GM12878 (cell line): Measurements from ENCODE around the gene KIF14. TPM values are rescaled to one million over a fixed set of nuclear protein-coding genes. Genes with fewer than 3 reads are reported as not detected.

Experiments used
- ATAC-seq: fragments of 200-7000 bp; cut with Tn5 transposase; 3 replicates; pipeline ENCODE4 v1.9.1; 2020; ENCODE audit warnings: mild to moderate bottlenecking, moderate library complexity
- BruUV-seq: library from RNA; stranded (reverse); fragments of 400-500 nt; replicated peaks from 2 replicates; lab custom pipeline; 2021; lab: Mats Ljungman, UMichigan
- CTCF ChIA-PET: fragments of 300-600 bp; sonication (Branson Sonifier 250); formaldehyde crosslinking; extraction: SDS; loops from one replicate; lab custom pipeline; 2021; ENCODE audit warnings: inconsistent platforms; lab: Yijun Ruan, JAX
- POLR2A ChIA-PET: fragments of 350-600 bp; formaldehyde crosslinking; extraction: SDS; loops from one replicate; lab custom pipeline; 2021; ENCODE audit warnings: inconsistent platforms; lab: Charles Lee
- RAD21 ChIA-PET: fragments of 300-600 bp; sonication (Branson Sonifier 250); formaldehyde crosslinking; loops from one replicate; lab custom pipeline; 2023; ENCODE audit warnings: antibody characterized with exemption; ENCODE audit not compliant: unreplicated experiment; lab: Charles Lee
- SMC1A ChIA-PET: fragments of 300-600 bp; sonication (Branson Sonifier 250); formaldehyde crosslinking; loops from one replicate; lab custom pipeline; 2023; ENCODE audit not compliant: unreplicated experiment, uncharacterized antibody; lab: Charles Lee
- DNase-seq: peaks from one replicate; pipeline ENCODE4 v3.0.0-alpha.2; 2011; ENCODE audit warnings: low read depth, low spot score
- FAIRE-seq: peaks from 3 replicates; lab custom pipeline; 2011; peaks lifted over from hg19 to GRCh38; lab: Jason Lieb, UNC
- H2AFZ ChIP-seq: 2 replicates; pipeline ENCODE4 v1.6.0; 2011; ENCODE audit warnings: low read depth, low read length, control low read depth; ENCODE audit not compliant: control insufficient read depth
- H3K27ac ChIP-seq: 2 replicates; pipeline ENCODE4 v1.5.1; 2011; ENCODE audit warnings: control low read depth; ENCODE audit not compliant: control insufficient read depth, insufficient read depth
- H3K27me3 ChIP-seq, 2 experiments: replicated peaks in 1 of 2; 2 replicates each; pipeline versions ENCODE4 v1.6.0 to v1.6.1; 2011; ENCODE audit warnings: low read length in 1 of 2; ENCODE audit not compliant: control insufficient read depth in 2 of 2, insufficient read depth in 2 of 2
- H3K36me3 ChIP-seq, 2 experiments: 2 replicates each; pipeline ENCODE4 v1.5.1; 2011; ENCODE audit warnings: low read length in 1 of 2; ENCODE audit not compliant: control insufficient read depth in 2 of 2, insufficient read depth in 2 of 2
- H3K4me1 ChIP-seq: 2 replicates; pipeline ENCODE4 v1.6.1; 2011; ENCODE audit warnings: mild to moderate bottlenecking, low read length, moderate library complexity, mixed read lengths; ENCODE audit not compliant: control insufficient read depth, insufficient read depth
- H3K4me2 ChIP-seq: 2 replicates; pipeline ENCODE4 v1.6.0; 2011; ENCODE audit warnings: control low read depth; ENCODE audit not compliant: control insufficient read depth, insufficient read depth
- H3K4me3 ChIP-seq: fragments of 200-600 bp; sonication (generic); 2 replicates; pipeline ENCODE4 v1.5.1; 2016
- H3K79me2 ChIP-seq: 2 replicates; pipeline ENCODE4 v1.6.0; 2011; ENCODE audit warnings: low read length; ENCODE audit not compliant: control insufficient read depth, insufficient read depth
- H3K9ac ChIP-seq: 2 replicates; pipeline ENCODE4 v1.8.0; 2011; ENCODE audit warnings: low read length, control low read depth, mixed read lengths; ENCODE audit not compliant: control insufficient read depth, insufficient read depth
- H3K9me3 ChIP-seq: replicated peaks from 3 replicates; pipeline ENCODE4 v1.5.1; 2011; ENCODE audit warnings: mild to moderate bottlenecking, low read length; ENCODE audit not compliant: control insufficient read depth, insufficient read depth
- H4K20me1 ChIP-seq: 2 replicates; pipeline ENCODE4 v1.6.0; 2011; ENCODE audit not compliant: control insufficient read depth, insufficient read depth
- FOXM1 ChIP-seq: IDR thresholded peaks from 2 replicates; pipeline ENCODE4 v1.6.1; 2012; ENCODE audit warnings: low read depth, mild to moderate bottlenecking, inconsistent platforms, low read length, moderate library complexity
- KAT2A ChIP-seq: conservative IDR thresholded peaks from 2 replicates; pipeline ENCODE4 v1.6.1; 2011; ENCODE audit warnings: low read depth, low read length; ENCODE audit not compliant: control insufficient read depth
- KLF5 ChIP-seq: fragments of 450-650 bp; IDR thresholded peaks from 2 replicates; pipeline ENCODE4 v1.6.1; 2014; ENCODE audit warnings: mild to moderate bottlenecking; ENCODE audit not compliant: partially characterized antibody
- MLLT1 ChIP-seq: fragments of 450-650 bp; IDR thresholded peaks from 2 replicates; pipeline ENCODE4 v1.6.1; 2016; ENCODE audit warnings: mild to moderate bottlenecking
- MTA3 ChIP-seq: IDR thresholded peaks from 2 replicates; pipeline ENCODE4 v1.6.1; 2012; ENCODE audit warnings: low read length, inconsistent platforms, borderline replicate concordance
- NFIC ChIP-seq: IDR thresholded peaks from 2 replicates; pipeline ENCODE4 v1.6.1; 2012; ENCODE audit warnings: low read depth, mild to moderate bottlenecking, inconsistent platforms, low read length, moderate library complexity
- NFYA ChIP-seq: IDR thresholded peaks from 2 replicates; pipeline ENCODE4 v1.6.1; 2011; ENCODE audit warnings: low read depth, mild to moderate bottlenecking, low read length, improper control_type of control experiment, borderline replicate concordance
- NR2C1 ChIP-seq: fragments of 450-650 bp; IDR thresholded peaks from 2 replicates; pipeline ENCODE4 v1.6.1; 2017; ENCODE audit warnings: antibody characterized with exemption, mild to moderate bottlenecking, moderate library complexity
- RAD21 ChIP-seq: IDR thresholded peaks from 2 replicates; pipeline ENCODE4 v1.6.1; 2011; ENCODE audit warnings: mild to moderate bottlenecking, low read depth, low read length, moderate library complexity; ENCODE audit not compliant: insufficient read depth
- RB1 ChIP-seq: fragments of 450-650 bp; formaldehyde crosslinking; IDR thresholded peaks from 2 replicates; pipeline ENCODE4 v1.6.1; 2017; ENCODE audit warnings: mild to moderate bottlenecking, borderline replicate concordance
- RBBP5 ChIP-seq: fragments of 200-600 bp; sonication (generic); conservative IDR thresholded peaks from 2 replicates; pipeline ENCODE4 v1.6.1; 2016
- STAT3 ChIP-seq: IDR thresholded peaks from 2 replicates; pipeline ENCODE4 v1.6.1; 2011; ENCODE audit warnings: low read depth, low read length, improper control_type of control experiment
- ZBTB11 ChIP-seq: fragments of 450-650 bp; formaldehyde crosslinking; IDR thresholded peaks from 2 replicates; pipeline ENCODE4 v1.5.0; 2022; ENCODE audit warnings: mild to moderate bottlenecking, missing genetic modification characterization
- ZNF217 ChIP-seq: fragments of 450-650 bp; IDR thresholded peaks from 2 replicates; pipeline ENCODE4 v1.6.1; 2017; ENCODE audit warnings: antibody characterized with exemption, mild to moderate bottlenecking
- ZNF622 ChIP-seq: fragments of 450-650 bp; IDR thresholded peaks from 2 replicates; pipeline ENCODE4 v1.6.1; 2017; ENCODE audit warnings: mild to moderate bottlenecking, inconsistent platforms
- WGBS: methylation state at CpG from one replicate; pipeline ENCODE4 v1.1.6; 2016; ENCODE audit warnings: low lambda C conversion rate; ENCODE audit not compliant: insufficient replicate concordance, insufficient coverage; ENCODE audit errors: missing lambda C conversion rate; 5-methylcytosine and 5-hydroxymethylcytosine counted together
- in situ Hi-C: fragments of 300-500 bp; cut with MboI; formaldehyde crosslinking; loops from 9 replicates; pipeline ENCODE4 v1.14.3; 2018; ENCODE audit warnings: mixed read lengths
- intact Hi-C: fragments of 100-400 bp; cut with micrococcal nuclease; formaldehyde crosslinking; loops from one replicate; pipeline ENCODE4 v1.14.2; 2022; ENCODE audit not compliant: unreplicated experiment
- polyA plus RNA-seq, 11 experiments: library from polyadenylated mRNA; depleted of rRNA in 4 of 11; unstranded in 6 of 11; stranded (reverse) in 5 of 11; fragments of >200 nt; fragmentation: Nextera tagmentation in 4 of 11; fragmentation: Illumina TruSeq in 1 of 11; extraction: Ambion mirVana in 4 of 11; extraction: Trizol in 1 of 11; gene quantifications; 1 replicate in 1 of 11; 2 replicates in 10 of 11; pipeline versions ENCODE4 v1.2.1 to v1.2.3, GENCODE V29; 2011 to 2016; ENCODE audit warnings: inconsistent platforms in 2 of 11, missing spikeins in 2 of 11, low read depth in 1 of 11
- total RNA-seq, 4 experiments: library from RNA; depleted of rRNA in 3 of 4; stranded (reverse); fragments of >200 nt in 3 of 4; fragmentation: Illumina TruSeq in 1 of 4; extraction: Trizol in 1 of 4; gene quantifications; 2 replicates each; pipeline versions ENCODE4 v1.2.1 to v1.2.3, GENCODE V29; 2013 to 2021
- TF ChIP-seq, protein P1 (sequence below): fragments of 450-650 bp; IDR thresholded peaks from 2 replicates; pipeline ENCODE4 v1.6.1; 2016; ENCODE audit warnings: mild to moderate bottlenecking, moderate library complexity, borderline replicate concordance

The KIF14 gene
- total and polyA plus RNA-seq, 10 of the 15 experiments (the other 5 are each of a cell fraction or from before 2014, with no cell fraction given): 6.8 to 25.5 (median 14.4) TPM

- ChIA-PET CTCF (interaction anchor here (1.5 to 2.6 kb wide), 3 partner anchors 23 to 822 kb away, joined by 3 to 12 read pairs (median 8); no protein-coding TSS in a partner anchor), POLR2A (no interaction called here), RAD21 (no interaction called here), SMC1A (interaction anchor here (0.6 to 1.3 kb wide), 3 partner anchors 232 to 737 kb away, joined by 3 read pairs; no protein-coding TSS in a partner anchor)
- ATAC-seq (no peak), DNase-seq (no peak), FAIRE-seq (no peak)
- in situ Hi-C loops: loop anchor here (5.0 kb wide), 1 partner anchor 819 kb away; no protein-coding TSS in a partner anchor
- Histone ChIP-seq H3K27me3 (no peaks in the 10 kb centered on the region; a peak in 1 of 4 replicates), H2AFZ (no peak overlapping the region), H3K4me1 (no peaks in the 10 kb centered on the region), H4K20me1 (no peaks in the 10 kb centered on the region), H3K36me3 (no peaks in the 10 kb centered on the region), H3K27ac (no peak overlapping the region), H3K9ac (no peak overlapping the region), H3K9me3 (no peaks in the 10 kb centered on the region), H3K4me2 (no peak overlapping the region)
- BruUV-seq: no TSS peak
- intact Hi-C loops: loop anchor here (10.0 kb wide), 1 partner anchor 562 kb away; no protein-coding TSS in a partner anchor
- no peak for TF ChIP-seq RBBP5
- no peak for TF ChIP-seq ZBTB11 (CRISPR knock-in tag)
- no peak for TF ChIP-seq MLLT1
- TF ChIP-seq NFYA: no peak
- TF ChIP-seq NFIC: no peak
- TF ChIP-seq KAT2A: no peak
- TF ChIP-seq NR2C1: no peak
- no peak for TF ChIP-seq KLF5
- no peak for TF ChIP-seq FOXM1
- TF ChIP-seq RB1: no peak
- TF ChIP-seq MTA3: no peak
- no peak for TF ChIP-seq ZNF622
- no peak for TF ChIP-seq STAT3
- TF ChIP-seq, protein P1, sequence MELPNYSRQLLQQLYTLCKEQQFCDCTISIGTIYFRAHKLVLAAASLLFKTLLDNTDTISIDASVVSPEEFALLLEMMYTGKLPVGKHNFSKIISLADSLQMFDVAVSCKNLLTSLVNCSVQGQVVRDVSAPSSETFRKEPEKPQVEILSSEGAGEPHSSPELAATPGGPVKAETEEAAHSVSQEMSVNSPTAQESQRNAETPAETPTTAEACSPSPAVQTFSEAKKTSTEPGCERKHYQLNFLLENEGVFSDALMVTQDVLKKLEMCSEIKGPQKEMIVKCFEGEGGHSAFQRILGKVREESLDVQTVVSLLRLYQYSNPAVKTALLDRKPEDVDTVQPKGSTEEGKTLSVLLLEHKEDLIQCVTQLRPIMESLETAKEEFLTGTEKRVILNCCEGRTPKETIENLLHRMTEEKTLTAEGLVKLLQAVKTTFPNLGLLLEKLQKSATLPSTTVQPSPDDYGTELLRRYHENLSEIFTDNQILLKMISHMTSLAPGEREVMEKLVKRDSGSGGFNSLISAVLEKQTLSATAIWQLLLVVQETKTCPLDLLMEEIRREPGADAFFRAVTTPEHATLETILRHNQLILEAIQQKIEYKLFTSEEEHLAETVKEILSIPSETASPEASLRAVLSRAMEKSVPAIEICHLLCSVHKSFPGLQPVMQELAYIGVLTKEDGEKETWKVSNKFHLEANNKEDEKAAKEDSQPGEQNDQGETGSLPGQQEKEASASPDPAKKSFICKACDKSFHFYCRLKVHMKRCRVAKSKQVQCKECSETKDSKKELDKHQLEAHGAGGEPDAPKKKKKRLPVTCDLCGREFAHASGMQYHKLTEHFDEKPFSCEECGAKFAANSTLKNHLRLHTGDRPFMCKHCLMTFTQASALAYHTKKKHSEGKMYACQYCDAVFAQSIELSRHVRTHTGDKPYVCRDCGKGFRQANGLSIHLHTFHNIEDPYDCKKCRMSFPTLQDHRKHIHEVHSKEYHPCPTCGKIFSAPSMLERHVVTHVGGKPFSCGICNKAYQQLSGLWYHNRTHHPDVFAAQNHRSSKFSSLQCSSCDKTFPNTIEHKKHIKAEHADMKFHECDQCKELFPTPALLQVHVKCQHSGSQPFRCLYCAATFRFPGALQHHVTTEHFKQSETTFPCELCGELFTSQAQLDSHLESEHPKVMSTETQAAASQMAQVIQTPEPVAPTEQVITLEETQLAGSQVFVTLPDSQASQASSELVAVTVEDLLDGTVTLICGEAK: no peak
- TF ChIP-seq RAD21: no peak
- no peak for TF ChIP-seq ZNF217
- TF ChIP-seq, all 136 proteins: peak for 0
- Histone ChIP-seq H3K4me3 (no peak overlapping the region), H3K79me2 (no peaks in the 10 kb centered on the region)
- 50% methylated on average over 12 of the region's 12 CpGs for WGBS
Measured at GRCh38 chr1:200506471-200506870, 114.1 kb downstream of the KIF14 start.
